HCT116 (cell line): Measurements from ENCODE around the gene ARHGAP31. TPM values are rescaled to one million over a fixed set of nuclear protein-coding genes. Genes with fewer than 3 reads are reported as not detected.

Experiments
- ATAC-seq: fragments of 200-7000 bp; cut with Tn5 transposase; 2 replicates; pipeline ENCODE4 v1.9.1; 2020; ENCODE audit warnings: mild to moderate bottlenecking, moderate library complexity
- BruUV-seq: library from RNA; stranded (reverse); fragments of 400-500 nt; replicated peaks from 2 replicates; lab custom pipeline; 2021; lab: Mats Ljungman, UMichigan
- CTCF ChIA-PET: fragments of 300-600 bp; sonication (Branson Sonifier 250); formaldehyde crosslinking; loops from one replicate; lab custom pipeline; 2021; ENCODE audit warnings: antibody characterized with exemption; lab: Charles Lee
- POLR2A ChIA-PET: fragments of 300-600, 350-600 bp; sonication (Branson Sonifier 250); formaldehyde crosslinking; loops from one replicate; lab custom pipeline; 2021; ENCODE audit warnings: antibody characterized with exemption; lab: Charles Lee
- RAD21 ChIA-PET, 2 experiments: fragments of 300-600 bp; sonication (Branson Sonifier 250); formaldehyde crosslinking; loops; one replicate each; lab custom pipeline; 2023; ENCODE audit warnings: low total read pairs in 2 of 2; ENCODE audit not compliant: uncharacterized antibody in 2 of 2, unreplicated experiment in 2 of 2, low non-redundant PET in 1 of 2; lab: Charles Lee
- DNase-seq: peaks from one replicate; pipeline ENCODE4 v3.0.0-alpha.2; 2010; ENCODE audit warnings: low read depth, low spot score
- H2AFZ ChIP-seq: fragments of 200-600 bp; shearing (Covaris generic), sonication (generic); 2 replicates; pipeline ENCODE4 v1.6.1; 2017; ENCODE audit warnings: low read depth, mixed run types, mixed read lengths, antibody characterized with exemption, low read length; ENCODE audit not compliant: poor library complexity, severe bottlenecking
- H3K27ac ChIP-seq: 2 replicates; pipeline ENCODE4 v1.5.1; 2012; ENCODE audit warnings: low read depth, low read length
- H3K27me3 ChIP-seq: fragments of 200-600 bp; sonication (generic); 2 replicates; pipeline ENCODE4 v1.6.1; 2016; ENCODE audit warnings: mixed run types, low read length, mixed read lengths; ENCODE audit not compliant: insufficient read depth
- H3K36me3 ChIP-seq, 2 experiments: fragments of 200-500 bp in 1 of 2; fragments of 200-600 bp in 1 of 2; sonication (Bioruptor generic) in 1 of 2; sonication (generic) in 1 of 2; 2 replicates each; pipeline versions ENCODE4 v1.5.1 to v1.6.1; 2014 to 2016; ENCODE audit warnings: low read length in 2 of 2, inconsistent platforms in 1 of 2, mixed read lengths in 1 of 2, mixed run types in 1 of 2; ENCODE audit not compliant: insufficient read depth in 2 of 2, control insufficient read depth in 1 of 2
- H3K4me1 ChIP-seq, 2 experiments: fragments of 200-600 bp in 1 of 2; sonication (generic) in 1 of 2; 2 replicates each; pipeline versions ENCODE4 v1.5.1 to v1.6.1; 2012 to 2017; ENCODE audit warnings: low read length in 2 of 2, inconsistent platforms in 1 of 2, mild to moderate bottlenecking in 1 of 2, mixed read lengths in 1 of 2, mixed run types in 1 of 2, moderate library complexity in 1 of 2; ENCODE audit not compliant: insufficient read depth in 2 of 2, control insufficient read depth in 1 of 2
- H3K4me2 ChIP-seq: fragments of 200-600 bp; sonication (generic); 2 replicates; pipeline ENCODE4 v1.6.1; 2017; ENCODE audit warnings: mixed run types, low read length, mixed read lengths
- H3K4me3 ChIP-seq, 2 experiments: fragments of 200-600 bp in 1 of 2; sonication (generic) in 1 of 2; replicated peaks in 1 of 2; 2 replicates each; pipeline ENCODE4 v1.5.1; 2011 to 2016; ENCODE audit warnings: low read length in 2 of 2, control low read depth in 1 of 2, low read depth in 1 of 2, mild to moderate bottlenecking in 1 of 2, mixed read lengths in 1 of 2, mixed run types in 1 of 2
- H3K79me2 ChIP-seq: fragments of 200-600 bp; sonication (generic); 2 replicates; pipeline ENCODE4 v1.6.1; 2017; ENCODE audit warnings: mild to moderate bottlenecking, mixed run types, low read length, moderate library complexity, mixed read lengths; ENCODE audit not compliant: insufficient read depth
- H3K9ac ChIP-seq: fragments of 200-600 bp; sonication (generic); 2 replicates; pipeline ENCODE4 v1.6.1; 2016; ENCODE audit warnings: low read length, mixed read lengths
- H3K9me2 ChIP-seq: fragments of 200-600 bp; sonication (generic), shearing (Covaris generic); 2 replicates; pipeline ENCODE4 v1.6.1; 2017; ENCODE audit warnings: mixed run types, mild to moderate bottlenecking, moderate library complexity; ENCODE audit not compliant: insufficient read depth
- H3K9me3 ChIP-seq, 2 experiments: fragments of 200-500 bp in 1 of 2; fragments of 200-600 bp in 1 of 2; sonication (Bioruptor generic) in 1 of 2; sonication (generic) in 1 of 2; 2 replicates each; pipeline ENCODE4 v1.6.1; 2014 to 2017; ENCODE audit warnings: low read length in 2 of 2, mixed read lengths in 2 of 2, inconsistent platforms in 1 of 2, low read depth in 1 of 2, mild to moderate bottlenecking in 1 of 2, mixed run types in 1 of 2, moderate library complexity in 1 of 2; ENCODE audit not compliant: control insufficient read depth in 1 of 2, insufficient read depth in 1 of 2
- H4K20me1 ChIP-seq: fragments of 200-600 bp; sonication (generic), shearing (Covaris generic); 2 replicates; pipeline ENCODE4 v1.6.1; 2017; ENCODE audit warnings: mixed run types, mild to moderate bottlenecking, moderate library complexity; ENCODE audit not compliant: insufficient read depth
- EGR1 ChIP-seq: IDR thresholded peaks from 2 replicates; pipeline ENCODE4 v1.6.1; 2012; ENCODE audit warnings: low read depth
- POLR2AphosphoS5 ChIP-seq: IDR thresholded peaks from 2 replicates; pipeline ENCODE4 v1.6.1; 2011; ENCODE audit warnings: mild to moderate bottlenecking, low read depth, low read length, moderate library complexity
- ZFX ChIP-seq: fragments of 450-650 bp; IDR thresholded peaks from 2 replicates; pipeline ENCODE4 v1.6.1; 2017
- ZNF274 ChIP-seq: fragments of 200-500 bp; sonication (Bioruptor generic); IDR thresholded peaks from 2 replicates; pipeline ENCODE4 v1.6.1; 2014; ENCODE audit warnings: mild to moderate bottlenecking, low read depth, low read length, inconsistent platforms
- intact Hi-C: fragments of 100-400 bp; cut with micrococcal nuclease; formaldehyde crosslinking; loops from 2 replicates; pipeline ENCODE4 v1.10.0; 2022
- total RNA-seq: library from RNA; stranded (reverse); gene quantifications from one replicate; pipeline ENCODE4 v1.2.1, GENCODE V29; 2021; ENCODE audit not compliant: unreplicated experiment
- TF ChIP-seq, protein P1 (sequence below): IDR thresholded peaks from 2 replicates; pipeline ENCODE4 v1.6.1; 2012; ENCODE audit warnings: low read depth

The ARHGAP31 gene
- total RNA-seq, 1 experiment from 2014 or later, result 0.93 TPM

DNA sequence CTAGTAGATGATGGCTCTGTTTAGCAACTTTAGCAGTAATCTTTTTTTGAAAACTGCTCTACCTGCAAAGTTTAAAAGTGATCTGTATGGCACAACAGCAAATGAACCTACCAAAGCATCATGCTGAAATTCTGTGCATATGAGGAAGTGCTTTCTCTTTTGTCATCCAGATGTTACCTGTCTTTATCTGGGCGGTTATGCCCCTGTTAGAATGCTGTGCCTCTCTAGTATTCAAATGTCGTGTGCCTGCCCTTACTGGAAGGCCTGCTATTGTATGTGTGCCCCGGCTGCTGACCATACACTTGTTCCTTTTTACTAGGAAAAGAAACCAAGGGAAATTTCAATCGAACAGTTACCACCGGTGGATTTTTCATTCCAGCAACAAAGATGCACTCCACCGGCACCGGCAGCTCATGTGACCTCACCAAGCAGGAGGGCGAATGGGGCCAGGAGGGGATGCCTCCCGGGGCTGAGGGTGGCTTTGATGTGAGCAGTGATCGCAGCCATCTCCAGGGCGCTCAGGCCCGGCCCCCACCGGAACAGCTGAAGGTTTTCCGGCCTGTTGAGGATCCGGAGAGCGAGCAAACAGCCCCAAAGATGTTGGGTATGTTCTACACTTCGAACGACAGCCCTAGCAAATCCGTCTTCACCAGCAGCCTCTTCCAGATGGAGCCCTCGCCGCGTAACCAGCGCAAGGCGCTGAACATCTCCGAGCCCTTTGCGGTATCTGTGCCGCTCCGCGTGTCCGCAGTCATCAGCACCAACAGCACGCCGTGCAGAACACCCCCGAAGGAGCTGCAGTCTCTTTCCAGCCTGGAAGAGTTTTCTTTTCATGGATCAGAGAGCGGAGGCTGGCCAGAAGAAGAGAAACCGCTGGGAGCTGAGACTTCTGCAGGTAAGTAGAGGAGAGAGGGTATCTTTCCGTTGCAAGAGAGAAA lies 107.6 kb downstream of the ARHGAP31 start:
- no peak overlapping the region for H3K4me2 ChIP-seq
- CTCF ChIA-PET, result no interaction called here
- intact Hi-C loops, result no loop called here
- no peak for TF ChIP-seq POLR2AphosphoS5
- TF ChIP-seq, protein P1, sequence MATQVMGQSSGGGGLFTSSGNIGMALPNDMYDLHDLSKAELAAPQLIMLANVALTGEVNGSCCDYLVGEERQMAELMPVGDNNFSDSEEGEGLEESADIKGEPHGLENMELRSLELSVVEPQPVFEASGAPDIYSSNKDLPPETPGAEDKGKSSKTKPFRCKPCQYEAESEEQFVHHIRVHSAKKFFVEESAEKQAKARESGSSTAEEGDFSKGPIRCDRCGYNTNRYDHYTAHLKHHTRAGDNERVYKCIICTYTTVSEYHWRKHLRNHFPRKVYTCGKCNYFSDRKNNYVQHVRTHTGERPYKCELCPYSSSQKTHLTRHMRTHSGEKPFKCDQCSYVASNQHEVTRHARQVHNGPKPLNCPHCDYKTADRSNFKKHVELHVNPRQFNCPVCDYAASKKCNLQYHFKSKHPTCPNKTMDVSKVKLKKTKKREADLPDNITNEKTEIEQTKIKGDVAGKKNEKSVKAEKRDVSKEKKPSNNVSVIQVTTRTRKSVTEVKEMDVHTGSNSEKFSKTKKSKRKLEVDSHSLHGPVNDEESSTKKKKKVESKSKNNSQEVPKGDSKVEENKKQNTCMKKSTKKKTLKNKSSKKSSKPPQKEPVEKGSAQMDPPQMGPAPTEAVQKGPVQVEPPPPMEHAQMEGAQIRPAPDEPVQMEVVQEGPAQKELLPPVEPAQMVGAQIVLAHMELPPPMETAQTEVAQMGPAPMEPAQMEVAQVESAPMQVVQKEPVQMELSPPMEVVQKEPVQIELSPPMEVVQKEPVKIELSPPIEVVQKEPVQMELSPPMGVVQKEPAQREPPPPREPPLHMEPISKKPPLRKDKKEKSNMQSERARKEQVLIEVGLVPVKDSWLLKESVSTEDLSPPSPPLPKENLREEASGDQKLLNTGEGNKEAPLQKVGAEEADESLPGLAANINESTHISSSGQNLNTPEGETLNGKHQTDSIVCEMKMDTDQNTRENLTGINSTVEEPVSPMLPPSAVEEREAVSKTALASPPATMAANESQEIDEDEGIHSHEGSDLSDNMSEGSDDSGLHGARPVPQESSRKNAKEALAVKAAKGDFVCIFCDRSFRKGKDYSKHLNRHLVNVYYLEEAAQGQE, result no peak
- no peak for TF ChIP-seq ZNF274
- no peak for TF ChIP-seq EGR1
- TF ChIP-seq ZFX, result no peak
- no peaks in the 10 kb centered on the region for H3K9me2 ChIP-seq
- H3K4me1 ChIP-seq, result no peaks in the 10 kb centered on the region
- H2AFZ ChIP-seq, result no peak overlapping the region
- ATAC-seq (no peak), DNase-seq (no peak)
- no peak overlapping the region for H3K27ac ChIP-seq
- no peak overlapping the region for H3K9ac ChIP-seq
- no peak overlapping the region for H3K4me3 ChIP-seq
- no peaks in the 10 kb centered on the region for H3K36me3 ChIP-seq
- H3K79me2 ChIP-seq, result no peaks in the 10 kb centered on the region
- no peaks in the 10 kb centered on the region for H3K27me3 ChIP-seq
- POLR2A ChIA-PET, result no interaction called here
- no TSS peak for BruUV-seq
- RAD21 ChIA-PET, result no interaction called here
- no peaks in the 10 kb centered on the region for H4K20me1 ChIP-seq
- H3K9me3 ChIP-seq, result no peaks in the 10 kb centered on the region
